Common myeloid progenitor, CD34-positive (primary cell): ENCODE results near the gene METRN.

ENCODE experiments used
- CTCF ChIA-PET: fragments of 350-600 bp; sonication (Branson Sonifier 250); formaldehyde crosslinking; loops from one replicate; lab custom pipeline; 2021; ENCODE audit warnings: antibody characterized with exemption; lab: Charles Lee
- POLR2A ChIA-PET: fragments of 350-600 bp; sonication (Branson Sonifier 250); formaldehyde crosslinking; loops from one replicate; lab custom pipeline; 2021; ENCODE audit warnings: antibody characterized with exemption; lab: Charles Lee
- DNase-seq, 3 donors: peaks; one replicate each; pipeline versions ENCODE4 v3.0.0 to v3.0.0-alpha.2; 2013
- H3K27ac ChIP-seq, 2 experiments: 1 replicate in 1 of 2; 2 replicates in 1 of 2; pipeline ENCODE4 v1.7.0; 2013; ENCODE audit warnings: inconsistent platforms in 2 of 2, low read length in 2 of 2, mild to moderate bottlenecking in 2 of 2, low read depth in 1 of 2, moderate library complexity in 1 of 2; ENCODE audit not compliant: severe bottlenecking in 2 of 2, insufficient read depth in 1 of 2, poor library complexity in 1 of 2
- H3K27me3 ChIP-seq, 5 experiments: replicated peaks in 2 of 5; 1 replicate in 3 of 5; 2 replicates in 2 of 5; pipeline versions ENCODE4 v1.6.1 to v1.7.0; 2013; ENCODE audit warnings: low read length in 4 of 5, mild to moderate bottlenecking in 2 of 5, moderate library complexity in 2 of 5, inconsistent platforms in 1 of 5; ENCODE audit not compliant: insufficient read depth in 5 of 5, control insufficient read depth in 4 of 5
- H3K36me3 ChIP-seq, 4 experiments: 1 replicate in 2 of 4; 2 replicates in 2 of 4; pipeline versions ENCODE4 v1.6.1 to v1.7.0; 2013; ENCODE audit warnings: low read length in 3 of 4, control low read depth in 1 of 4, mild to moderate bottlenecking in 1 of 4; ENCODE audit not compliant: control insufficient read depth in 4 of 4, insufficient read depth in 4 of 4
- H3K4me1 ChIP-seq, 4 experiments: 1 replicate in 3 of 4; 2 replicates in 1 of 4; pipeline versions ENCODE4 v1.6.1 to v1.7.1; 2013; ENCODE audit warnings: low read length in 3 of 4, mild to moderate bottlenecking in 3 of 4, control low read depth in 1 of 4, inconsistent platforms in 1 of 4, moderate library complexity in 1 of 4; ENCODE audit not compliant: control insufficient read depth in 4 of 4, insufficient read depth in 4 of 4; ENCODE audit errors: control extremely low read depth in 1 of 4
- H3K4me3 ChIP-seq, 7 experiments: 1 replicate in 4 of 7; 2 replicates in 3 of 7; pipeline versions ENCODE4 v1.5.1 to v1.7.0; 2013; ENCODE audit warnings: mild to moderate bottlenecking in 7 of 7, low read length in 6 of 7, moderate library complexity in 6 of 7, inconsistent platforms in 2 of 7, low read depth in 2 of 7, control low read depth in 1 of 7; ENCODE audit not compliant: insufficient read depth in 4 of 7, control insufficient read depth in 1 of 7; ENCODE audit errors: extremely low read depth in 1 of 7
- H3K9me3 ChIP-seq, 5 experiments: 1 replicate in 4 of 5; 2 replicates in 1 of 5; pipeline versions ENCODE4 v1.6.1 to v1.7.1; 2013; ENCODE audit warnings: low read length in 4 of 5, mild to moderate bottlenecking in 2 of 5, inconsistent platforms in 1 of 5, low read depth in 1 of 5, moderate library complexity in 1 of 5; ENCODE audit not compliant: control insufficient read depth in 4 of 5, insufficient read depth in 2 of 5; ENCODE audit errors: control extremely low read depth in 1 of 5
- WGBS: methylation state at CpG from one replicate; pipeline ENCODE4 v1.1.5; 2013; ENCODE audit not compliant: insufficient coverage; 5-methylcytosine and 5-hydroxymethylcytosine counted together

METRN gene

GRCh38 chr16:692356-693108, 22.4 kb upstream of the METRN start:
- POLR2A ChIA-PET: no interaction called here
- CTCF ChIA-PET: no interaction called here
- no peak for DNase-seq
- peaks cover 0 to 6% (median 4%) of the 10 kb centered on the region in 4 experiments for H3K36me3 ChIP-seq
- no CpG with 5 or more reads among the region's 10 CpGs for WGBS
- H3K27me3 ChIP-seq: peaks cover 3 to 62% (median 7%) of the 10 kb centered on the region in 5 experiments
- no peaks in the 10 kb centered on the region for H3K9me3 ChIP-seq
- H3K4me3 ChIP-seq: no peak overlapping the region
- peaks cover 0 to 39% (median 34%) of the 10 kb centered on the region in 4 experiments for H3K4me1 ChIP-seq
- H3K27ac ChIP-seq: no peak overlapping the region

- Histone ChIP-seq H3K27me3 (peaks cover 3 to 69% (median 10%) of the 10 kb centered on the region in 5 experiments), H3K4me3 (no peak overlapping the region), H3K4me1 (peaks cover 0 to 39% (median 34%) of the 10 kb centered on the region in 4 experiments), H3K9me3 (no peaks in the 10 kb centered on the region), H3K27ac (no peak overlapping the region), H3K36me3 (no peaks in the 10 kb centered on the region)
- POLR2A ChIA-PET: no interaction called here
- no peak for DNase-seq
- WGBS: 63% methylated on average over 15 of the region's 22 CpGs
- CTCF ChIA-PET: no interaction called here
Observed at GRCh38 chr16:693364-693763, 21.6 kb upstream of the METRN start.

GRCh38 chr16:693766-694165, 21.2 kb upstream of the METRN start:
- POLR2A ChIA-PET: no interaction called here
- CTCF ChIA-PET: no interaction called here

GRCh38 chr16:694187-694862, 20.6 kb upstream of the METRN start:
- POLR2A ChIA-PET: no interaction called here
- H3K27ac ChIP-seq: no peak overlapping the region
- H3K9me3 ChIP-seq: no peaks in the 10 kb centered on the region
- no peak for DNase-seq
- CTCF ChIA-PET: interaction anchor here (2.2 kb wide), 1 partner anchor 10 kb away, joined by 6 read pairs; the partner anchor contains the start of gene FBXL16
- peaks cover 3 to 79% (median 12%) of the 10 kb centered on the region in 5 experiments for H3K27me3 ChIP-seq
- H3K4me3 ChIP-seq: peak overlapping the region in 2 of 7 experiments; percentile 38 to 46
- H3K36me3 ChIP-seq: no peaks in the 10 kb centered on the region
- H3K4me1 ChIP-seq: peaks cover 0 to 31% (median 27%) of the 10 kb centered on the region in 4 experiments
- WGBS: 3% methylated on average over 57 of the region's 64 CpGs

More at GRCh38 chr16:693766-694165, 21.2 kb upstream of the METRN start:
- Histone ChIP-seq H3K27ac (no peak overlapping the region), H3K4me3 (no peak overlapping the region), H3K27me3 (peaks cover 3 to 73% (median 12%) of the 10 kb centered on the region in 5 experiments), H3K9me3 (no peaks in the 10 kb centered on the region), H3K4me1 (peaks cover 0 to 37% (median 32%) of the 10 kb centered on the region in 4 experiments), H3K36me3 (no peaks in the 10 kb centered on the region)
- WGBS: 10% methylated on average over 36 of the region's 37 CpGs
- DNase-seq: no peak

- DNase-seq: no peak
- Histone ChIP-seq H3K27me3 (peaks cover 3 to 85% (median 15%) of the 10 kb centered on the region in 5 experiments), H3K4me1 (peaks cover 0 to 25% (median 21%) of the 10 kb centered on the region in 4 experiments), H3K9me3 (no peaks in the 10 kb centered on the region), H3K36me3 (no peaks in the 10 kb centered on the region), H3K27ac (no peak overlapping the region), H3K4me3 (peak overlapping the region in 2 of 7 experiments; percentile 46 to 61)
- WGBS: 1% methylated on average over 22 of the region's 37 CpGs
- ChIA-PET POLR2A (no interaction called here), CTCF (interaction anchor here (1.1 to 2.2 kb wide), 2 partner anchors 10 to 16 kb away, joined by 3 to 6 read pairs; partner anchors contain the start of gene FBXL16)
Observed at GRCh38 chr16:694863-695354, 20.0 kb upstream of the METRN start.

- Histone ChIP-seq H3K36me3 (no peaks in the 10 kb centered on the region), H3K27me3 (peaks cover 3 to 91% (median 15%) of the 10 kb centered on the region in 5 experiments), H3K4me1 (peaks cover 0 to 24% (median 21%) of the 10 kb centered on the region in 4 experiments), H3K9me3 (no peaks in the 10 kb centered on the region), H3K27ac (no peak overlapping the region), H3K4me3 (peak overlapping the region in 4 of 7 experiments; percentile 6 to 61 (median 57))
- 3% methylated on average over 71 of the region's 71 CpGs for WGBS
- ChIA-PET CTCF (interaction anchor here (1.1 to 2.2 kb wide), 3 partner anchors 9 to 15 kb away, joined by 3 to 7 read pairs (median 6); partner anchors contain the start of gene FBXL16), POLR2A (interaction anchor here (0.7 kb wide), 1 partner anchor 15 kb away, joined by 3 read pairs; the partner anchor contains the start of gene STUB1)
- DNase-seq: peak in 1 of 3 donors; percentile 55
Observed at GRCh38 chr16:695355-696089, 19.4 kb upstream of the METRN start.
